GM12878 (cell line): ENCODE measurements around the gene AP1S3. TPM values are rescaled to one million over a fixed set of nuclear protein-coding genes. Genes with fewer than 3 reads are reported as not detected.

Source experiments
- ATAC-seq: fragments of 200-7000 bp; cut with Tn5 transposase; 3 replicates; pipeline ENCODE4 v1.9.1; 2020; ENCODE audit warnings: mild to moderate bottlenecking, moderate library complexity
- BruUV-seq: library from RNA; stranded (reverse); fragments of 400-500 nt; replicated peaks from 2 replicates; lab custom pipeline; 2021; lab: Mats Ljungman, UMichigan
- CTCF ChIA-PET: fragments of 300-600 bp; sonication (Branson Sonifier 250); formaldehyde crosslinking; extraction: SDS; loops from one replicate; lab custom pipeline; 2021; ENCODE audit warnings: inconsistent platforms; lab: Yijun Ruan, JAX
- POLR2A ChIA-PET: fragments of 350-600 bp; formaldehyde crosslinking; extraction: SDS; loops from one replicate; lab custom pipeline; 2021; ENCODE audit warnings: inconsistent platforms; lab: Charles Lee
- RAD21 ChIA-PET: fragments of 300-600 bp; sonication (Branson Sonifier 250); formaldehyde crosslinking; loops from one replicate; lab custom pipeline; 2023; ENCODE audit warnings: antibody characterized with exemption; ENCODE audit not compliant: unreplicated experiment; lab: Charles Lee
- SMC1A ChIA-PET: fragments of 300-600 bp; sonication (Branson Sonifier 250); formaldehyde crosslinking; loops from one replicate; lab custom pipeline; 2023; ENCODE audit not compliant: unreplicated experiment, uncharacterized antibody; lab: Charles Lee
- DNase-seq: peaks from one replicate; pipeline ENCODE4 v3.0.0-alpha.2; 2011; ENCODE audit warnings: low read depth, low spot score
- FAIRE-seq: peaks from 3 replicates; lab custom pipeline; 2011; peaks lifted over from hg19 to GRCh38; lab: Jason Lieb, UNC
- H2AFZ ChIP-seq: 2 replicates; pipeline ENCODE4 v1.6.0; 2011; ENCODE audit warnings: low read depth, low read length, control low read depth; ENCODE audit not compliant: control insufficient read depth
- H3K27ac ChIP-seq: 2 replicates; pipeline ENCODE4 v1.5.1; 2011; ENCODE audit warnings: control low read depth; ENCODE audit not compliant: control insufficient read depth, insufficient read depth
- H3K27me3 ChIP-seq, 2 experiments: replicated peaks in 1 of 2; 2 replicates each; pipeline versions ENCODE4 v1.6.0 to v1.6.1; 2011; ENCODE audit warnings: low read length in 1 of 2; ENCODE audit not compliant: control insufficient read depth in 2 of 2, insufficient read depth in 2 of 2
- H3K36me3 ChIP-seq, 2 experiments: 2 replicates each; pipeline ENCODE4 v1.5.1; 2011; ENCODE audit warnings: low read length in 1 of 2; ENCODE audit not compliant: control insufficient read depth in 2 of 2, insufficient read depth in 2 of 2
- H3K4me1 ChIP-seq: 2 replicates; pipeline ENCODE4 v1.6.1; 2011; ENCODE audit warnings: mild to moderate bottlenecking, low read length, moderate library complexity, mixed read lengths; ENCODE audit not compliant: control insufficient read depth, insufficient read depth
- H3K4me2 ChIP-seq: 2 replicates; pipeline ENCODE4 v1.6.0; 2011; ENCODE audit warnings: control low read depth; ENCODE audit not compliant: control insufficient read depth, insufficient read depth
- H3K4me3 ChIP-seq: fragments of 200-600 bp; sonication (generic); 2 replicates; pipeline ENCODE4 v1.5.1; 2016
- H3K79me2 ChIP-seq: 2 replicates; pipeline ENCODE4 v1.6.0; 2011; ENCODE audit warnings: low read length; ENCODE audit not compliant: control insufficient read depth, insufficient read depth
- H3K9ac ChIP-seq: 2 replicates; pipeline ENCODE4 v1.8.0; 2011; ENCODE audit warnings: low read length, control low read depth, mixed read lengths; ENCODE audit not compliant: control insufficient read depth, insufficient read depth
- H3K9me3 ChIP-seq: replicated peaks from 3 replicates; pipeline ENCODE4 v1.5.1; 2011; ENCODE audit warnings: mild to moderate bottlenecking, low read length; ENCODE audit not compliant: control insufficient read depth, insufficient read depth
- H4K20me1 ChIP-seq: 2 replicates; pipeline ENCODE4 v1.6.0; 2011; ENCODE audit not compliant: control insufficient read depth, insufficient read depth
- ETV6 ChIP-seq, 2 experiments: fragments of 450-650 bp in 1 of 2; IDR thresholded peaks in 1 of 2; conservative IDR thresholded peaks in 1 of 2; 2 replicates each; pipeline ENCODE4 v1.6.1; 2014; ENCODE audit warnings: antibody characterized with exemption in 1 of 2, borderline replicate concordance in 1 of 2, low read depth in 1 of 2, mild to moderate bottlenecking in 1 of 2, moderate library complexity in 1 of 2
- GATAD2B ChIP-seq: fragments of 450-650 bp; conservative IDR thresholded peaks from 2 replicates; pipeline ENCODE4 v1.6.1; 2017; ENCODE audit warnings: low read depth, mild to moderate bottlenecking, moderate library complexity
- HCFC1 ChIP-seq: fragments of 150-350 bp; IDR thresholded peaks from 2 replicates; pipeline ENCODE4 v1.6.1; 2014; ENCODE audit warnings: low read length
- JUND ChIP-seq: IDR thresholded peaks from 2 replicates; pipeline ENCODE4 v1.6.1; 2012; ENCODE audit warnings: low read depth, mild to moderate bottlenecking, low read length, improper control_type of control experiment, moderate library complexity
- MEF2B ChIP-seq: fragments of 450-650 bp; IDR thresholded peaks from 2 replicates; pipeline ENCODE4 v1.6.1; 2018; ENCODE audit warnings: mild to moderate bottlenecking, moderate library complexity; ENCODE audit not compliant: partially characterized antibody, poor library complexity, severe bottlenecking
- PML ChIP-seq: IDR thresholded peaks from 2 replicates; pipeline ENCODE4 v1.6.1; 2012; ENCODE audit warnings: low read length, inconsistent platforms
- RAD51 ChIP-seq: fragments of 450-650 bp; IDR thresholded peaks from 2 replicates; pipeline ENCODE4 v1.6.1; 2016; ENCODE audit warnings: moderate library complexity, mild to moderate bottlenecking, inconsistent platforms
- SIN3A ChIP-seq: IDR thresholded peaks from 2 replicates; pipeline ENCODE4 v1.6.1; 2012; ENCODE audit warnings: low read depth, low read length, improper control_type of control experiment
- SREBF1 ChIP-seq: IDR thresholded peaks from 2 replicates; pipeline ENCODE4 v1.6.1; 2012; ENCODE audit warnings: mild to moderate bottlenecking, low read length
- STAT3 ChIP-seq: IDR thresholded peaks from 2 replicates; pipeline ENCODE4 v1.6.1; 2011; ENCODE audit warnings: low read depth, low read length, improper control_type of control experiment
- SUZ12 ChIP-seq: fragments of 200-600 bp; sonication (generic); IDR thresholded peaks from one replicate; pipeline ENCODE4 v1.6.1; 2018; ENCODE audit warnings: antibody characterized with exemption, mild to moderate bottlenecking; ENCODE audit not compliant: unreplicated experiment
- YBX1 ChIP-seq: fragments of 450-650 bp; IDR thresholded peaks from 2 replicates; pipeline ENCODE4 v1.6.1; 2016; ENCODE audit warnings: antibody characterized with exemption
- ZBTB4 ChIP-seq: fragments of 450-650 bp; formaldehyde crosslinking; IDR thresholded peaks from 2 replicates; pipeline ENCODE4 v1.4.0; 2022; ENCODE audit warnings: mild to moderate bottlenecking, moderate library complexity
- ZNF24 ChIP-seq: fragments of 450-650 bp; IDR thresholded peaks from 2 replicates; pipeline ENCODE4 v1.6.1; 2017; ENCODE audit warnings: antibody characterized with exemption, mild to moderate bottlenecking
- ZNF687 ChIP-seq: fragments of 450-650 bp; IDR thresholded peaks from 2 replicates; pipeline ENCODE4 v1.6.1; 2017; ENCODE audit warnings: mild to moderate bottlenecking, moderate library complexity
- ZZZ3 ChIP-seq: IDR thresholded peaks from 2 replicates; pipeline ENCODE4 v1.6.1; 2011; ENCODE audit warnings: low read depth; ENCODE audit not compliant: control insufficient read depth, insufficient read length
- WGBS: methylation state at CpG from one replicate; pipeline ENCODE4 v1.1.6; 2016; ENCODE audit warnings: low lambda C conversion rate; ENCODE audit not compliant: insufficient replicate concordance, insufficient coverage; ENCODE audit errors: missing lambda C conversion rate; 5-methylcytosine and 5-hydroxymethylcytosine counted together
- in situ Hi-C: fragments of 300-500 bp; cut with MboI; formaldehyde crosslinking; loops from 9 replicates; pipeline ENCODE4 v1.14.3; 2018; ENCODE audit warnings: mixed read lengths
- intact Hi-C: fragments of 100-400 bp; cut with micrococcal nuclease; formaldehyde crosslinking; loops from one replicate; pipeline ENCODE4 v1.14.2; 2022; ENCODE audit not compliant: unreplicated experiment
- polyA plus RNA-seq, 11 experiments: library from polyadenylated mRNA; depleted of rRNA in 4 of 11; unstranded in 6 of 11; stranded (reverse) in 5 of 11; fragments of >200 nt; fragmentation: Nextera tagmentation in 4 of 11; fragmentation: Illumina TruSeq in 1 of 11; extraction: Ambion mirVana in 4 of 11; extraction: Trizol in 1 of 11; gene quantifications; 1 replicate in 1 of 11; 2 replicates in 10 of 11; pipeline versions ENCODE4 v1.2.1 to v1.2.3, GENCODE V29; 2011 to 2016; ENCODE audit warnings: inconsistent platforms in 2 of 11, missing spikeins in 2 of 11, low read depth in 1 of 11
- total RNA-seq, 4 experiments: library from RNA; depleted of rRNA in 3 of 4; stranded (reverse); fragments of >200 nt in 3 of 4; fragmentation: Illumina TruSeq in 1 of 4; extraction: Trizol in 1 of 4; gene quantifications; 2 replicates each; pipeline versions ENCODE4 v1.2.1 to v1.2.3, GENCODE V29; 2013 to 2021

AP1S3 gene
- total and polyA plus RNA-seq, 10 of the 15 experiments (the other 5 are each of a cell fraction or from before 2014, with no cell fraction given), result 2.6 to 14.3 (median 9.2) TPM

- TF ChIP-seq ZNF687 (no peak), SUZ12 (no peak), MEF2B (no peak), JUND (no peak), HCFC1 (no peak), SREBF1 (no peak)
Observed at GRCh38 chr2:223880796-223881195, 43.4 kb upstream of the AP1S3 start (continued).

GRCh38 chr2:223877721-223878410, 40.5 kb upstream of the AP1S3 start:
- BruUV-seq, result no TSS peak
- DNase-seq (no peak), FAIRE-seq (no peak), ATAC-seq (peak; percentile 44; the same call in 1 of the 3 replicates)
- no peaks in the 10 kb centered on the region for H3K79me2 ChIP-seq
- no peaks in the 10 kb centered on the region for H4K20me1 ChIP-seq
- H2AFZ ChIP-seq, result no peak overlapping the region
- in situ Hi-C loops (no loop called here), intact Hi-C loops (no loop called here)
- no peak overlapping the region for H3K4me2 ChIP-seq
- CTCF ChIA-PET, result interaction anchor here (1.4 kb wide), 2 partner anchors 9 to 19 kb away, joined by 4 read pairs; no protein-coding TSS in a partner anchor
- RAD21 ChIA-PET, result interaction anchor here (0.7 kb wide), 1 partner anchor 147 kb away, joined by 3 read pairs; no protein-coding TSS in a partner anchor
- no peak overlapping the region for H3K4me3 ChIP-seq
- H3K9me3 ChIP-seq, result no peaks in the 10 kb centered on the region
- no peak overlapping the region for H3K27ac ChIP-seq
- no peak overlapping the region for H3K9ac ChIP-seq
- H3K4me1 ChIP-seq, result peaks cover 9% of the 10 kb centered on the region
- SMC1A ChIA-PET, result interaction anchor here (0.8 kb wide), 1 partner anchor 17 kb away, joined by 3 read pairs; no protein-coding TSS in a partner anchor
- 40% methylated on average over 6 of the region's 6 CpGs for WGBS
- POLR2A ChIA-PET, result no interaction called here
- H3K36me3 ChIP-seq, result peaks cover 0 to 12% of the 10 kb centered on the region in 2 experiments; a peak in 1 of 4 replicates
- no peaks in the 10 kb centered on the region for H3K27me3 ChIP-seq
- TF ChIP-seq RAD51 (no peak), YBX1 (no peak), PML (no peak), ZBTB4 (CRISPR knock-in tag) (no peak), STAT3 (no peak), ZNF24 (no peak), ETV6 (conservative IDR thresholded peaks at IDR 0.05 in 1 of 2, IDR thresholded peaks at IDR 0.05 in 1 of 2; ENCODE audit: borderline replicate concordance in 1 of 2, low read depth in 1 of 2) (no peak), ZZZ3 (no peak), SIN3A (no peak), GATAD2B (no peak)
